GM21515 (cell line): ENCODE data around the gene COL5A1.

Experiments used
- ATAC-seq: cut with Tn5 transposase; IDR thresholded peaks from one replicate; pipeline ENCODE4 v1.9.1; 2021; ENCODE audit not compliant: unreplicated experiment

The COL5A1 gene

GRCh38 chr9:134641173-134641989 lies at the start of gene COL5A1:
Gene COL5A1, plus strand, starts transcription at chr9:134641803. Its CDS starts 385 bp downstream, at chr9:134642188.
- ATAC-seq, result no peak

- ATAC-seq, result no peak
Measured at GRCh38 chr9:134592018-134592818, 49.4 kb upstream of the COL5A1 start.

GRCh38 chr9:134592819-134593200 lies 48.8 kb upstream of the COL5A1 start:
- ATAC-seq, result no peak

- ATAC-seq, result no peak
Measured at GRCh38 chr9:134593286-134594077, 48.1 kb upstream of the COL5A1 start.

GRCh38 chr9:134594078-134594941 lies 47.3 kb upstream of the COL5A1 start:
- no peak for ATAC-seq

GRCh38 chr9:134595014-134595413 lies 46.6 kb upstream of the COL5A1 start:
- ATAC-seq, result no peak

- no peak for ATAC-seq
Measured at GRCh38 chr9:134597041-134597913, 44.3 kb upstream of the COL5A1 start.

GRCh38 chr9:134597957-134598883 lies 43.4 kb upstream of the COL5A1 start:
- ATAC-seq, result no peak

- ATAC-seq, result no peak
Measured at GRCh38 chr9:134598884-134599245, 42.7 kb upstream of the COL5A1 start.

GRCh38 chr9:134600371-134600770 lies 41.2 kb upstream of the COL5A1 start:
- no peak for ATAC-seq

- no peak for ATAC-seq
Measured at GRCh38 chr9:134600836-134601638, 40.6 kb upstream of the COL5A1 start.

- no peak for ATAC-seq
Measured at GRCh38 chr9:134601764-134602163, 39.8 kb upstream of the COL5A1 start.

- no peak for ATAC-seq
Measured at GRCh38 chr9:134602547-134603362, 38.8 kb upstream of the COL5A1 start.

GRCh38 chr9:134604834-134605233 lies 36.8 kb upstream of the COL5A1 start:
- no peak for ATAC-seq

- no peak for ATAC-seq
Measured at GRCh38 chr9:134605351-134605965, 36.1 kb upstream of the COL5A1 start.

GRCh38 chr9:134605966-134606357 lies 35.6 kb upstream of the COL5A1 start:
- ATAC-seq, result no peak
